Measurements from ENCODE around the gene HOXA7. TPM values are rescaled to one million over a fixed set of nuclear protein-coding genes. Genes with fewer than 3 reads are reported as not detected.
A peak's percentile ranks its signal among the peaks of the same experiment; 100 is the strongest.

HOXA7 gene
- polyA plus RNA-seq, 5 donors = 4.3 to 5.4 (median 4.8) TPM

DNA sequence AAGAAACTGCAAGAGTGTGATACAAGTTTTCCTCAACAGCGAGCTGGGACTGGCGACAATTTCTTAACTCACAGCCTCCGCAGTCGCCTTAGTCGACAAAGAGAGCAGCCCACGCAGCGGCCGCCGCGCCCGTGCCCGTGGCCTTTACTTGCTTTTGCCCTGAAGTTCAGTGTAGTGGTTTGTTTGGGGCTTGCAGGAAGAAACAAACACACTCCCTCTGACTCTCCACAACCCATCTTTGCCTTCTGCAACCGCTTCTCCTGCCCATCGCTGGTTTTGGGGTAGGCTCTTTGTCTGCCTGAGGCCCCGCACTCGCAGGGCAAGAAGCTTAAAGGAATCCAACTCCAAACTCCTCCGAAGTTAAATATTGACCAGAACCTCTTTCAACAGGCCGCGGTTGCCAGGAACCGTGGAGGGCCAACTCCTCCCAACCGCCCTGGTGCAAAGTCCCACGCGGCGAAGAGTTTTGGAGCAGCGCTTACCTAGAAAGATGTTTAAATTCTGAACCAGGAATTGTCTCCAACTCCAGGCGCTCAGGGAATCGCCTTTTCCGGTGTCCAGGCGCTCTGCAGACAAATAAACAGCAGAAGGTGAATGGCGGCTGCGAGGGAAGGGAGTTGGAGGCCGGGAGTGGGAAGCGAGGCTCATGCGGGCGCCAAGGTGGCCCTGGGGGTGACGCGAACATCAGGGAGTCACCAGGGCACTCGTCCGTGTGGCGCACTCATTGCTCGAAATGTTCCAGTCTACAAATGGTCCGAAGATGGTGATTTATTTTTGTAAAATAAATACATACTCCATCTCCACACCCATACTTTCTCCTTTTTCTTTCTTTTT lies 34.2 kb downstream of the HOXA7 start:
- no peak for DNase-seq

DNA sequence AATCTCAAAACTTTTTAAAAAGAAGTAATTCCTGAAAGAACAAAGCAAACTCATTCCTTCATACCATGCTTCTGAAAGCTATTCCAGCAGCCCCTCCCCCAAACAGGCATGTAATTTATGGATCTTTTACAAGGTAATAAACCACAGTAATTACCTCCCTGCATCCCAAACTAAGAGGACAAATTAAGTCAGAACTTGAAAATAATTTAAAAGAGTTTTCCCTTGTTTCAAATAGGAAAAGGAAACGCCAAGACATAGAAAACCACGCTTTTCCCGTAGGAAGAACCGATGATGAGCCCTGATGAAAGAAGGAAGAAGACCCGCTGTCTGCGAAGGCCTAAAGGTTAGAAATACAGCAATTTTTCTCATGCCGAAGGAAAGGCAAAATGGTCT lies 34.8 kb downstream of the HOXA7 start:
- no peak for DNase-seq

- no peak for DNase-seq
Observed at GRCh38 chr7:27119412-27119911, 37.0 kb downstream of the HOXA7 start.

GRCh38 chr7:27118580-27118979 lies 37.9 kb downstream of the HOXA7 start:
- no peak for DNase-seq

DNA sequence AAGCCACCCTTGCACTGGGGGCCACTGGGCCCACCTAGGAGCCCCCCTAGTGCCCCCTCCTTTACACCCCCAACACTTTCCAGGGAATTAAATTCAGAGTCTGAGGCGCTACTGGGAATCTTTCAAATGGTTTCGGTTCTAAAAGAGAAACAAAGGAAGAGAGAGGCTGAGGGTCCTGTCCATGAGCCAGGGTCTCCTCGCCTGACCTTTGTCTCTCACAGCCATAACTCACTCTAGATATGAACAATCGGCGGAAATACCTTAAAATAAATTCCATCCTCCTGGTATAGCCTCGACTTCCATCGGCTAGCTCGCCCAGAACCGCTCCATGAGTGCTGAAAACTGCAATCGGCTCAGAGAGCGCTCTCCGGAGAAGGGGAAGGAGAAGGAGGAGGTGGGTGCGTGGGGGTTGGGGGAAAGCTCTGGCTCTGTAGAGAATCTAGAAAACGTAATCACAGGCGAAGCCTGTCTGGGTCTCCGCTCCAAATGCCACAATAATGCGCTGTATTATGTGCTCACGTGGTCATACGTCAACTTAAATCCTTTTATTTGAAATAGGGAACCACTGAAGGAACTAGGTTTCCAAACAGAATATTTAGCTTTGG lies 38.5 kb downstream of the HOXA7 start:
- peak in 1 of 2 donors; percentile 51 for DNase-seq

DNA sequence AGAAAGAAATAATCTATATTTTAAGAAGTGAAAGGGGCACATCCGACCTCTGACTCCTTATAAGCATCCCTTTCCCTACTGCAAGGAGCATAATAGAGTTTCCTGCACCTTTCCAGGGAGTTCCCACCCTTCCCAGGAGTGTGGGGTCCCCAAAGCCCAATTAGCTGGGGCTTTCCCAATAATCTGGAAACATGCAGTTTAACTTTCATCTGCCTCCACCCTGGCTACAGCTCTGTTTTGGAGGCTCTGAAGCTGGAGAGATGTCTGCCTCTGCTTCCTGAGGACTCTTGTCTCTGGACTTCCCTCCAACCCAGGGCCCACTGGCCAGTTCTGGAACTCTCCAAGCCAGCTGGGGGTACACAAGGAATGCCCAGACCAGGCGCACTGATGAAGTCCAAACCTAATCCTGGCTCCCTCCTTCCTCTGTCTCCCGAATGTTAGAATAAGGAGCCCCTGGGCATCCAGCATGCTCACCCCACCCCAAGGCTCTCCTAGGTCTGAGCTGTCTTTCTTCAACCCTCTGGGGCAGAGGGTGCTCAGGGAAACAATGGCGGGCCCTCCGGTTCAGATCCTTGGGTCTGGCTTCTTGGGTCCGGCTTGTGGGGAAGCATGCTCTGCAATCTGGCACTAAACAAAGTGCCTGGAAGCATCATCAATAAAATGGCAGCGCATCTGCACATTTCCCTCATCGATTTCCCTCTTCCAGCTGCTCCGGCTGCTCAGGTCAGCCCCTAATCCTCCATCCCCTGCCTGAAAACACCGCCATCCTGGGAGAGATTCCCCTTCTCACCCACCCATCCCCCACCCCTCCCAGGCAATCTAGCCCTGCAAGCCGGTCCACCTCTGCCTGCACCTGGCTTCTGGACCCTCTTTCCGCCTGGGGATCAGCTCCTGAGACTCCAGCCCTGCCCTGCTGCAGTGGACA lies 39.3 kb downstream of the HOXA7 start:
- DNase-seq = peak in 1 of 2 donors; percentile 38

DNA sequence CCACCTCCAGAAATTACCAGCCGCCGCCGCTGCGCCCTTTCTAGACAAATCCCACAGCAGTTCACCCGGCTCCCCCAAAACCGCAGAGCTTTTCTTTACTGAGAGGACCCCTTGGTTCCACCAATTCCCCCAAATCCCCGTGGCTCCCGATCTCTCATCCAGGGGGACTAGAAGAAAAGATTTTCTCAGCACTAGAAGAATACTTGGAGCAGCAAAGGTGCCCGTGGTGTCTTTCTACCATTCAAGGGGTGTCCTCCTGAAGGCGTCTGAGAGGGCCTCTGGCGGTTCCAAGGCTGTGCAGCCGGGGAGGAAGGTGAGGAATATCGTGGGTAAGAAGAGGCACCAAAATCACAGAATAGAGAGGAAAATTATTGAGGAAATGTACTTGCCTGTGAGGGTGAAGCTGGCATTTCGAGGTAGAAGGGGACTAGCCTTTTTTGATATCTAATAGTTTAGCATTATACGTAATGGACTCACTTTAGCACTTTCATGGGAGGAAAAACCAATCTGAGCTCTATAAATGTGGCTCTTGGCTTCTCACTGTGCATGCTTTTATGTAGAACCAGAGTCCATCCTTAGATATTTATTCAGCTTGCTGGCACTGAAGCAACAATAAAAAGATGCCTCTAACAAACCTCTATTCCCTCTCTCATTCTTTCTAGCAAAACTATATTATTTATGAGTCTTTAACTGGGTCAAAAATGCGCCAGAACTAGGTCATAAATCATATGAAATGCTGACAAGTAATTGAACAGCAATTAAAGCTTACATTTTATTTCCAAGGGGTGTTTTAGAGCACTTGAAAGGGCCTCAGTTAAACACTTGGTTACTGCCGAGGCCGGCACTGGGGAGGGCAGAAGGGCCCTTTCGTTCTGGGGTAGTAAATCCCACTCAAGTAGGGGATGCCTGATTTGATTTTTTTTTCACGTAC lies 40.2 kb downstream of the HOXA7 start:
- peak in 1 of 2 donors; percentile 45 for DNase-seq

DNA sequence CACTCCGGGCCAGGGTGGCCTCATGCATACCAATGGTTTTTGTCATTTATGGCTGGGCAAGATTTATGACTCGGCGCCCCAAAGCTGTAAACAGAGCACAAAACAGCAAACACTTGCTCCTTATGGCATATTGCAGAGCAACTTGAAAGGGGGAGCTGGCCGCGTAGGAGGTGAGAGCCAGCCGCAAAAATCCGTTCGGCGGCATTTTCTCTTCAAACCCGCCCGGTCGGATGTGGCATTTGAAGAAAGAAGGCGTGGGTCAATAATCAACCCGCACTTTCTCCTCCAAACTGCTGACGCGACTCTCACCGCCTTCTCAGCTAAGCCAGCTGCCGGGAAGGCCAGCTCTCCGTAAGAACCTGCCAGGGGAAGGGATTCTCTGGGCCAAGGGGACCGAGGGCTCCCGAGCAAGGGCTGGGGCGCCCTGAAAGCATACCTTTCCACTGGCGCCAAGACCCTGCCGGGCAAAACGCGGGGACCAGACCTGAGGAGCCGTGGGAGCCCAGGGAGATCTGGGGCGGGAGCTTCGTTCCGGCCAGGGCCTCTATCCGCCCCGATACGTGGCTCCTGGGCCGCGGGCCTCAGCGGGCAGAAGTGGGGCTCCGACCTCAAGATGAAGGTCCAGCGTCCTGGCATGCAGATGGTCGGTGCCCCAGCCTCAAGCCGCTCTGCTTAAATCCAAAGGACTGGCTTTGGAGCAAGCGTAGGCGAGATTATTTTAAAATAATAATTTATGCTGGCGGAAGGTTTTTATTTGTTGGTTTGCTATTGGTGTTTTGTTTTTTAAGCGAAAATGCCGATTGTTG lies 41.1 kb downstream of the HOXA7 start:
- no peak for DNase-seq

DNA sequence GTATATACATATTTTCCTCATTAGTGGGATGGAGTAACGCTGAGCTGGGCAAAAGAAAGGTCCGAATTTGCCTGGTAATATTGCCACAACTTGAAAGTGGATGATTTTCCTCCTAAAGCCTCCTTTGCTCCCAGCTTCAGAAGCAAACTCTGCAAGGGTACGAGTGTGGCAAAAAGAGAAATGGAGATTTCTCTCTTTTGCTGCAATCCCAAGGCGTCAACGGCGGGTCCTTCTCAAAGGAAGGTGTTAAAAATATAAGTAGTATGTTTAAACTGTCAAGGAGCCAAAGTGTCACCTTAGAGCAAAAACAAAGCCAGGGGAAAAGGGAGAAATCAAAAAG lies 41.6 kb downstream of the HOXA7 start:
- no peak for DNase-seq

DNA sequence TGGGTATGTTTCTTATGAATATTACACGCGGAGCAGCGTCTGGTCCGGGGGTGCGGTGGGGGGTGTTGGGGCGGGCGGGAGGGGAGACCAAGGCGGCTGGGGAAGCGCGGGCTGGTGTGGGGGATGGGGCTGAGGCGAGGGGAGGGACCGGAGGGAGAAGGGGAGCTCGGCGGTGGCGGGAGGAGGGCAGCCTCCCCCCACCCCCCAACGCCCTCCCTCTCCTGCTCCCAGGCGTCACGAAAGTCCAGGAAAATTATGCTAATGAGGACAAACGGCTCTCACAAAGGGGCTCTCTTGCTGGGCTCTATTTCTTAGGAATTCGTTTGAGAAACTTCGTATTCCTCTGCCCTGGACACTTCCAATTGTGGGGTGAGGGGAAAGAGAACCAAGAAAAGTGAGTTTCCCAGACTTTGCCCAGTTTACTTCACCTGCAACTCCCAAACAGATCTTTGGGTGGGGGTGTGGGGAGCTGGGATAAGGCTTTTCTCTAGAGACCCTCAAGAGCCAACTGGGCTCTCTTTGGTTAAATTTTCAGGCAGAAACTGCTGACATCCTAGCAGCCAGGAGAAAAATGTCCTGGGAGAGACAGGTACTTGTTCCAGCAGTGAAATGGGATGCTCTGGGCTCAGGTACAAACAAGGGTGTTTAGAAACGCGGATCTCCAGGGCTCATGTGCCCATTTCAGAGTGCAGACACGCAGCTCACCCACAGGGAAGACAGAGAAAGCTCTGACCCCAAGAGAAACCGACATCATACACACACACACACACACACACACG lies 42.3 kb downstream of the HOXA7 start:
- DNase-seq = no peak

DNA sequence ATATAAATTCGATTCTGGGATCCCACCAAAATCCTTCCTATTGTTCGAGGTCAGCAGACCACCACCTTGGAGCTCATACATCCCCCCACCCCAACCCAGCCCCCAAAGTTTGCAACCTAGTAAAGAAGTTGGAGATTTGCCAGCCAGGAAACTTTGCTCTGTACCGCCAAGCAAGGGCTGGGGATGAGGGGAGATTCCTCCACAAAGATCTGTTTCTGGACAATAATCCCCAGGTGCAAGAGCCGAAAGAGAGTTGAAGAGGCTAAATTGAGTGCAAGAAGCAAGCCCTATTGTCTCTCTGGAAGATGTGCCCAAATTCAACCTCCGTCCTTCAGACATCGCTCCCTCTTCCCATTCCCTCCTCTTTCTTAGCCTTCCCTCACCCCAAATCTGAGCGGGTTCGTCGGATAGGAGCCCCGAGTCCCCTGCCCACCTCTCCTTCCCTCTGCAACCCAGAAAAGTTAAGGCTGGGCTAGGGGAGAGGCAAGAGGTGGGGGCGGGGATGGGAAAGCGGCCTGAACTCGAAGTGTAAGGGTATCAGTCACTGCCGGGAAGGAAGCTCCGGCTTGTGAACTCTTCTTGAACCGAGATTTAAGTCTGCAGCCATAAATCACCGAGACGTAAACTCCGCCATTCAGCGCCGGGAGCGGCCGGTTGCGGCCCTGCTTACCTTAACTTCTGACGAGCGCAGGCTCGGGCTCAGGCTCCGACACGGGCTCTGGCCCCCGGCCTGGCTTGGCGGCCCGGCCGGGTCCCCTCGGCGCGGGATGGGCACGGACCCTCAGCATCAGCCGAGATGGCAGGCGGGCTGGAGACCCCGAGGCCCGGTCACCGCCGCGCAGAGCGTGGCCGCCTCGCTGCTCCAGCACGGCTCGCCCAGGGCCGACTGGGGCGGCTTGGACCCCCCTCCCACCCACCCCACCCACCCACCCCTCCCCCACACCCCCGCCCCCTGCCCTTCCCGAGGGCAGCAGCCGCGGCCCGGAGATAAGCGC lies 43.2 kb downstream of the HOXA7 start:
- no peak for DNase-seq

DNA sequence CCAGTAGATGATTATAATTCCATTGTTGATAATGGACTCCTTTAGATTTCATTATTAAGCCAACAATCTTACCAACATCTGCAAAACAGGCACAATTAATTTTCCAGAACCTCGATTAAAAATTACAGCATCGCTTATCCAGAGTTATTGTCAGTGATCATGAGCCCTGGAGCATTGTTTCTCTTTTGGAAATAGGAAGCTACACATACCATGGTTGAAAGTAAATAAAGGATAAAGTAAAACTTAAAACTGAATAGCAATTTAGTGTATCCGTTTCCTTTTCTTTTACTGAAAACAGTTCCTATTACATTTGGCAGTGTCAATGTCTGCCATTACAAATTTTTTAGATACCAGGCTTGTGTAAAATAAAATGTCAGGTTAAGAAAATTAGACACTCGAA lies 44.1 kb downstream of the HOXA7 start:
- no peak for DNase-seq

DNA sequence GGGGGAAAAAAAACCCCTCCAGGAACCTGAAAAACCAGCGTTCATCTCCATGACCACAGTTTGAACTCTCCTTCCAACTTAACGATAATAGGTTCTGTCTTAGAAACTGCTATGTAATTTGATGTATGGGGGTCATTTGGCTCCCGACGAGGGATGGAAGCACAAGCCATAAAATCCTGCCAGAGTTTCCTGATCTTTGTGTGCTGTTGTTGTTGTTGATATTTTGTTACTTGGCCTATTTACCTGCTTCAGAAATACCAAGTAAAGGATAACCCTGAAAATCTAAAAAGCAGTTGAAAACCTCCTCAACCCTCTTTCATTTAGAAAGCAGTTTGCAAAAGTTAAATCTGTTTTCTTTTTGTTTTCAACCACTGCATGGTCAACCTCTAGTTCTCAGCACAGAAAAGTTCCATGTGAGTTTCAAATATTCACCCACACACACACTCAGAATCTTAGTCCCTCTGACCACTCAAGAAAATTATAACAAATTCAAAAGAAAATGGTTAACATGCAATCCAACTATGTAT lies 44.7 kb downstream of the HOXA7 start:
- no peak for DNase-seq

- no peak for DNase-seq
Observed at GRCh38 chr7:27111042-27111750, 45.3 kb downstream of the HOXA7 start.

DNA sequence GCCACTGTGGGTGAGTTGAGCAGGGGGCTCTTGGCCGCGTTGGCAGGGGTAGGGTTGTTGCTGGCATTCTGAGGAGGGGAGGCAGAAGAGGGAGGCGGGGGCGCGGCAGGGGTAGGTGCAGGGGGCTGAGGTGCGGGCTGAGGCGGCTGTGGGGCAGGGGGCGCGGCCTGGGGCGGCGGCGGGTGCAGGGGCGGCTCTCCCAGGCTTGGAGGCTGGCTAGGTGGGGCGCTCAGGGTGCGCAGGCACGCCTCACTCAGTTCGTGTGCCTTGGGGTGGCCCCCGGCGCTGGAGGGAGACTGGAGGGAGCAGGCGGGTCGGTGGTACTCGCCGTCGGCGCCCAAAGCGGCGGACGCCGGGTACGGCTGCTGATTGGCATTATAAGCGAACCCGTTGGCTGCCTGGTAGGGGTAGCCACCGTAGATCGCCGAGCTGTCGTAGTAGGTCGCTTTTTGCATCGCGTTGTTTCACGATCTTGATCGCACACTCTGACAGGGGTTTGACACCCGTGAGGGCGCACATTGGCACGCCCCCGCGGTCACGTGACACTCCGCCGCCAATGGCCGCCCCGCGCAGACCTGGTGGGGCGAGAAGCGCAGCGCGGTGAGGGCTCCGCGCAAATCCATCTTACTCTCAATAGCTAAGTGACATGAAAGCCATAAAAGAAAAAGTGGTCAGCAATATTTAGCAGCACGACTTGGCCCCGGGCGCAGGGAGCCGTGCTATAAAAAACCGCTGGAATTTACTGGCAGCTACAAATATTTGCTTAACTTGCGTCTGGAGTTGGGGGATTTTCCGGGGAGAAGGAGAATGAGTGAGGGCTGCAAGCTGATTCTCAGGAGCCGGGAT lies 46.1 kb downstream of the HOXA7 start:
- peak in 1 of 2 donors; percentile 81 for DNase-seq
